Measurements from ENCODE around the gene TERC. TPM values are rescaled to one million over a fixed set of nuclear protein-coding genes. Genes with fewer than 3 reads are reported as not detected.
"Not testable (repeated sequence)": the region's sequence is repeated elsewhere in the genome, so short reads cannot be mapped to it uniquely, and the experiment has no call there.

Gene TERC
- polyA plus RNA-seq, 1 donor from 2014 or later, result not detected

DNA sequence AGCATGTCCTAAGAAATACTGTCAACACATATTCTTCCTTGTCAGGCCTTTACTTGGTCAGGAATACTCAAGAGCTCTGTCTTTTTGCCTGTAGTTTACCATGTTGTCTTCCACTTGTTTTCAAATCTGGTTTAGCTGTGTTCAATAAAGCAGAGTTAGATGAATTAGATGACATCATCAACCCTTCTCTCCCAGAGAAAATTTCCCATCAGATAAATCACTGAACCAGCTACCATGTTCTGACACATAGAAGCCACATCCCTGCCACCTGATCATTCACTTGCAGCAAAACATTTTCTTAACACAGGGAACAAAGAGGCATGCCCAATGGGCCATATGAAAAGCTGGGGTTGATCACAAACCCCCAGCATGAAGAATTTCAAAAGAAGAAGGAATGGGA is 42.1 kb downstream of the TERC start:
- Histone ChIP-seq H2AFZ (ENCODE audit: low read depth, low read length) (no peak overlapping the region), H3K27me3 (ENCODE audit: insufficient read depth, low read depth, low read length) (no peaks in the 10 kb centered on the region), H4K20me1 (ENCODE audit: insufficient read depth) (no peaks in the 10 kb centered on the region), H3K9me2 (ENCODE audit: insufficient read depth, low read length) (no peaks in the 10 kb centered on the region), H3K4me3 (ENCODE audit: low read length) (no peak overlapping the region), H3K27ac (ENCODE audit: low read length) (no peak overlapping the region), H3K79me2 (replicated peaks; ENCODE audit: insufficient read depth, low read length) (no peaks in the 10 kb centered on the region), H3K4me2 (ENCODE audit: low read length) (no peak overlapping the region), H3K9ac (ENCODE audit: low read length) (no peak overlapping the region), H3K9me3 (ENCODE audit: low read length) (no peaks in the 10 kb centered on the region), H3F3A (ENCODE audit: insufficient read depth, low read length, poor library complexity, severe bottlenecking) (no peaks in the 10 kb centered on the region), H3K36me3 (ENCODE audit: insufficient read depth, low read length) (no peaks in the 10 kb centered on the region)
- TF ChIP-seq TAF1 (IDR thresholded peaks at IDR 0.05; ENCODE audit: low read depth), result no peak
- TF ChIP-seq, protein P1, sequence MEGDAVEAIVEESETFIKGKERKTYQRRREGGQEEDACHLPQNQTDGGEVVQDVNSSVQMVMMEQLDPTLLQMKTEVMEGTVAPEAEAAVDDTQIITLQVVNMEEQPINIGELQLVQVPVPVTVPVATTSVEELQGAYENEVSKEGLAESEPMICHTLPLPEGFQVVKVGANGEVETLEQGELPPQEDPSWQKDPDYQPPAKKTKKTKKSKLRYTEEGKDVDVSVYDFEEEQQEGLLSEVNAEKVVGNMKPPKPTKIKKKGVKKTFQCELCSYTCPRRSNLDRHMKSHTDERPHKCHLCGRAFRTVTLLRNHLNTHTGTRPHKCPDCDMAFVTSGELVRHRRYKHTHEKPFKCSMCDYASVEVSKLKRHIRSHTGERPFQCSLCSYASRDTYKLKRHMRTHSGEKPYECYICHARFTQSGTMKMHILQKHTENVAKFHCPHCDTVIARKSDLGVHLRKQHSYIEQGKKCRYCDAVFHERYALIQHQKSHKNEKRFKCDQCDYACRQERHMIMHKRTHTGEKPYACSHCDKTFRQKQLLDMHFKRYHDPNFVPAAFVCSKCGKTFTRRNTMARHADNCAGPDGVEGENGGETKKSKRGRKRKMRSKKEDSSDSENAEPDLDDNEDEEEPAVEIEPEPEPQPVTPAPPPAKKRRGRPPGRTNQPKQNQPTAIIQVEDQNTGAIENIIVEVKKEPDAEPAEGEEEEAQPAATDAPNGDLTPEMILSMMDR (IDR thresholded peaks at IDR 0.05; ENCODE audit: poor library complexity, severe bottlenecking), result no peak
- no peak for TF ChIP-seq EP300 (conservative IDR thresholded peaks at IDR 0.05; ENCODE audit: poor library complexity, severe bottlenecking)
- TF ChIP-seq MXI1 (conservative IDR thresholded peaks at IDR 0.05; ENCODE audit: poor library complexity, severe bottlenecking), result no peak

- not testable (repeated sequence) for H2AFZ ChIP-seq (ENCODE audit: low read depth, low read length); H3K9ac ChIP-seq (ENCODE audit: low read length); H3K9me2 ChIP-seq (ENCODE audit: insufficient read depth, low read length); H4K20me1 ChIP-seq (ENCODE audit: insufficient read depth); H3K27me3 ChIP-seq (ENCODE audit: insufficient read depth, low read depth, low read length); H3F3A ChIP-seq (ENCODE audit: insufficient read depth, low read length, poor library complexity, severe bottlenecking); H3K9me3 ChIP-seq (ENCODE audit: low read length); H3K27ac ChIP-seq (ENCODE audit: low read length); H3K79me2 ChIP-seq (replicated peaks; ENCODE audit: insufficient read depth, low read length); H3K4me2 ChIP-seq (ENCODE audit: low read length); H3K4me3 ChIP-seq (ENCODE audit: low read length); H3K36me3 ChIP-seq (ENCODE audit: insufficient read depth, low read length)
These were observed 46.4 kb downstream of the TERC start for GRCh38 chr3:169718415-169718814.

Small RNA genes within 50 kb of the gene (small RNA-seq; reads per million reads assigned to genes)
- 0 to 0.03 (median 0) reads per million in 3 experiments for gene RNU6-637P

Other genes starting within 250 kb of the TERC start
- 0.10 TPM in 2 replicates for gene MECOM, start 101.3 kb downstream of the TERC start, polyA plus RNA-seq
- not detected in 2 replicates for gene ACTRT3, start 4.5 kb upstream of the TERC start, polyA plus RNA-seq
- 27.0 and 28.1 TPM in 2 replicates for gene MYNN, start 8.3 kb upstream of the TERC start, polyA plus RNA-seq
- gene LRRIQ4, start 47.8 kb upstream of the TERC start, polyA plus RNA-seq, result not detected in 2 replicates
- gene LRRC34, start 47.8 kb upstream of the TERC start, polyA plus RNA-seq, result 1.1 TPM in 1 of 2 replicates, not detected in the other
- not detected in 2 replicates for gene LRRC31, start 104.9 kb upstream of the TERC start, polyA plus RNA-seq
- gene SAMD7, start 146.5 kb upstream of the TERC start, polyA plus RNA-seq, result not detected in 2 replicates
- 41.1 and 41.9 TPM in 2 replicates for gene SEC62, start 201.7 kb upstream of the TERC start, polyA plus RNA-seq